NB4 (cell line): ENCODE results near the gene TTC13.

Experiments used
- CTCF ChIP-seq: IDR thresholded peaks from one replicate; pipeline ENCODE4 v1.5.1; 2012; ENCODE audit warnings: low read depth, low read length
- MAX ChIP-seq: IDR thresholded peaks from 2 replicates; pipeline ENCODE4 v1.6.1; 2011; ENCODE audit warnings: low read depth, low read length
- MYC ChIP-seq: IDR thresholded peaks from 2 replicates; pipeline ENCODE4 v1.6.1; 2011; ENCODE audit warnings: low read depth, low read length
- POLR2A ChIP-seq: IDR thresholded peaks from 2 replicates; pipeline ENCODE4 v1.6.1; 2011; ENCODE audit warnings: mild to moderate bottlenecking; ENCODE audit not compliant: insufficient read length; ENCODE audit errors: extremely low read depth

- no peak for TF ChIP-seq MYC
- TF ChIP-seq MAX: no peak
- TF ChIP-seq CTCF: no peak
- no peak for TF ChIP-seq POLR2A
Measured at GRCh38 chr1:230898748-230899147, 79.9 kb downstream of the TTC13 start.
